ENCODE measurements around the gene MCCC2. TPM values are rescaled to one million over a fixed set of nuclear protein-coding genes. Genes with fewer than 3 reads are reported as not detected.
"Not testable (repeated sequence)": the region's sequence is repeated elsewhere in the genome, so short reads cannot be mapped to it uniquely, and the experiment has no call there.

The MCCC2 gene
- total and polyA plus RNA-seq, 8 donors, result 35.9 to 48.1 (median 43.2) TPM

DNA sequence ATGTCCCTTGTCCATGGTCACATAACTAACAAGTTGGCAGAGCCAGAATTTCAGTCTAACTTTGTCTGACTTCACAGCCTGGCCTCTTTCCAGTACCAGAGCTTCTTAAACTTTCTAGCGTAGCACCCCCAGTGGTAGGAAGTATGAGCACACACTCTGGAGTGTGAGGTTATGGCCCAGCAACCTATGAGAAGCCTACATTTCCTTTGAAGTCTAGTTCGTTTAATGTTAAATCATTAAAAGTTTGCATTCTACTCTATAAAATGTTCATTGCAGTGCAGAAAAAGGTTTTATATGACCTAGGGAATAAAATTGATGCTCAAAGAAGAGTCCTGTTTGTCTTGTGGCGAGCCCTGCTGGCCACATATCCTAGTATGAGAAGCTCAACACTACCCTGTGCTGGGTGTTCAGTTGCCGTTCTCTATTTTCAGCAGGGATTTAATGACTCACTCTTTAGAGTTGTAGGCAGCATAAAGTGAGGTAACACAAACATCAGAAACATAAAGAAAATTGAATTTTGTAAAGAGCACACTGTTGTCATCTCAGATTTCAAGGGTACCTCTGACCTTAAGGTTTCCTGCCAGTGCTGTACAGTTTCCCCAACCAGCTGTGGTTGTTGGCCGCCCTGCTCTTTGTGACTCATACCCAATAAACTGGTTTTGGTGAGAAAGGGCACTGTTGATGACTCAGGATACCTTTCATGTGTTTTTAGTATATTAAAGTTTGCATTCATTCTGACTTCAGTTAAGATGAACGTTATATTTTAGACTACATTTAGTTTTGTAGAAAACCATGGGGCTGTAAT lies 14.3 kb downstream of the MCCC2 start:
- Histone ChIP-seq H3K4me1 (no peaks in the 10 kb centered on the region), H3K4me3 (no peak overlapping the region), H3K27me3 (no peaks in the 10 kb centered on the region), H3K36me3 (peaks cover 0 to 69% of the 10 kb centered on the region in 2 donors), H3K9me3 (no peaks in the 10 kb centered on the region), H3K27ac (no peak overlapping the region)
- ATAC-seq, result peak; percentile 85
- intact Hi-C loops (cut with DNase I), result no loop called here
- TF ChIP-seq, protein P1, sequence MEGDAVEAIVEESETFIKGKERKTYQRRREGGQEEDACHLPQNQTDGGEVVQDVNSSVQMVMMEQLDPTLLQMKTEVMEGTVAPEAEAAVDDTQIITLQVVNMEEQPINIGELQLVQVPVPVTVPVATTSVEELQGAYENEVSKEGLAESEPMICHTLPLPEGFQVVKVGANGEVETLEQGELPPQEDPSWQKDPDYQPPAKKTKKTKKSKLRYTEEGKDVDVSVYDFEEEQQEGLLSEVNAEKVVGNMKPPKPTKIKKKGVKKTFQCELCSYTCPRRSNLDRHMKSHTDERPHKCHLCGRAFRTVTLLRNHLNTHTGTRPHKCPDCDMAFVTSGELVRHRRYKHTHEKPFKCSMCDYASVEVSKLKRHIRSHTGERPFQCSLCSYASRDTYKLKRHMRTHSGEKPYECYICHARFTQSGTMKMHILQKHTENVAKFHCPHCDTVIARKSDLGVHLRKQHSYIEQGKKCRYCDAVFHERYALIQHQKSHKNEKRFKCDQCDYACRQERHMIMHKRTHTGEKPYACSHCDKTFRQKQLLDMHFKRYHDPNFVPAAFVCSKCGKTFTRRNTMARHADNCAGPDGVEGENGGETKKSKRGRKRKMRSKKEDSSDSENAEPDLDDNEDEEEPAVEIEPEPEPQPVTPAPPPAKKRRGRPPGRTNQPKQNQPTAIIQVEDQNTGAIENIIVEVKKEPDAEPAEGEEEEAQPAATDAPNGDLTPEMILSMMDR (IDR thresholded peaks at IDR 0.05), result peak; percentile 34 to 57
- peak in 2 of 4 donors; percentile 4 to 41 for DNase-seq

DNA sequence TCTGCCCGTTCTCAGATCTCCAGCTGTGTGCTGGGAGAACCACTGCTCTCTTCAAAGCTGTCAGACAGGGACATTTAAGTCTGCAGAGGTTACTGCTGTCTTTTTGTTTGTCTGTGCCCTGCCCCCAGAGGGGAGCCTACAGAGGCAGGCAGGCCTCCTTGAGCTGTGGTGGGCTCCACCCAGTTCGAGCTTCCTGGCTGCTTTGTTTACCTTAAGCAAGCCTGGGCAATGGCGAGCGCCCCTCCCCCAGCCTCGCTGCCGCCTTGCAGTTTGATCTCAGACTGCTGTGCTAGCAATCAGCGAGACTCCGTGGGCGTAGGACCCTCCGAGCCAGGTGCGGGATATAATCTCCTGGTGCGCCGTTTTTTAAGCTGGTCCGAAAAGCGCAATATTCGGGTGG lies 22.8 kb downstream of the MCCC2 start:
- H3K27ac ChIP-seq; H3K4me3 ChIP-seq; H3K4me1 ChIP-seq; ATAC-seq; intact Hi-C loops (cut with DNase I); H3K9me3 ChIP-seq; DNase-seq; H3K27me3 ChIP-seq: not testable (repeated sequence)
- peaks cover 3 to 33% of the 10 kb centered on the region in 2 donors for H3K36me3 ChIP-seq

DNA sequence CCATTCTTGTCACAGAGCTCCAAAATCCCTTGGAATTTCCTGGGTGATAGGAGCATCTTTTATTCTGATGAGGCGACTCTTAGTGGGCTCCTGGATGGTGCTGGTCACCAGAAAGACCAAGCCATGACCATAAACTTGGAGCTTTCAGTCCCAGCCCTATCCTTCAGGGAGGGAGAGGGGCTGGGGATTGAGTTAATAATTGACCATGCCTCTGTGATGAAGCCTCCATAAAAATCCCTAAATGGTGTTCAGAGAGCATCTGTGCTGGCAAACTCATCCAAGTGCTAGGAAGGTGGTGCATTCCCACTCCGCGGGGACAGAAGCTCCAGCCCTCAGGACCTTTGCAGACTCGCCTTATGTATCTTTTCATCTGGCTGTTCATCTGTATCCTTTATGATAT lies 28.7 kb downstream of the MCCC2 start:
- H3K36me3 ChIP-seq, result peaks cover 3 to 45% of the 10 kb centered on the region in 2 donors
- no peaks in the 10 kb centered on the region for H3K9me3 ChIP-seq
- no peak for ATAC-seq
- TF ChIP-seq, protein P1 (IDR thresholded peaks at IDR 0.05), result no peak
- no peaks in the 10 kb centered on the region for H3K4me1 ChIP-seq
- DNase-seq, result no peak
- intact Hi-C loops (cut with DNase I), result no loop called here
- H3K27ac ChIP-seq, result no peak overlapping the region
- no peaks in the 10 kb centered on the region for H3K27me3 ChIP-seq
- no peak overlapping the region for H3K4me3 ChIP-seq

DNA sequence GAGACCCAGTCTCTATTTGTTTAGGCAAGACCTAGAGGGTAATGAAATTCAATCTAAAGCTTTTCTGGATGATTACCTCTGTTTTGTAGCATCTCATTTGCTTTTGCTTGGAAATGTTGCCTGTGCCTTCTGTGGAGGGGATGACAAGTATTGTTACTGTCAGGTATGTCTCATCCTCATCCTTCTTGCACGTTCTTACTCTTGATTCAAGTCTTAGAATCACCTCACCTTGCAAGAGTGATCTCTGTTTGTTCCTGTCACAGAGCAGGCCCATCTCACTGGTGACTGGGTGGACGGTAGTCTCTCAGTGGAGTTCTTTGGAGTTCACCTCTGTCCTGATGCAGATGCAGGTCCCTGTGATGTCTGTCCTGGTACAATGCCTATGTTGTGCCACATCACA lies 33.5 kb downstream of the MCCC2 start:
- intact Hi-C loops (cut with DNase I), result no loop called here
- ATAC-seq (no peak), DNase-seq (no peak)
- H3K4me3 ChIP-seq, result no peak overlapping the region
- no peak overlapping the region for H3K27ac ChIP-seq
- no peaks in the 10 kb centered on the region for H3K27me3 ChIP-seq
- no peaks in the 10 kb centered on the region for H3K4me1 ChIP-seq
- H3K36me3 ChIP-seq, result peaks cover 0 to 23% of the 10 kb centered on the region in 2 donors
- H3K9me3 ChIP-seq, result no peaks in the 10 kb centered on the region
- TF ChIP-seq, protein P1 (IDR thresholded peaks at IDR 0.05), result no peak

DNA sequence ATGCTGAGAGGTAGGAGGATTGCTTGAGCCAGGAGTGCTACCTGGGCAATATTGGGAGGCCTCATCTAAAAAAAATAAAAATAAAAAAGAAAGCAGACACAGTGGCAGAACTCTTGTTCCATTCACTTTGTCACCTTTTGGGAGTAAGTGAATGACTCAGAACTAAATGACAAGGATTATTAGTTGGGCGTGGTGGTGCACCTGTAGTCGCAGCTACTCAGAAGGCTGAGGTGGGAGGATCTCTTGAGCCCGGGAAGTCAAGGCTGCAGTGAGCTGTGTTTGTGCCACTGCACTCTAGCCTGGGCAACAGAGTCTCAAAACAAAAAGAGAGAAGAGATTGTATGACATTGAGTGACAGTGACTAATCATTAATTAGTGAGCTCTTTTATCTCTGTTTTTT lies 34.1 kb downstream of the MCCC2 start:
- TF ChIP-seq, protein P1 (IDR thresholded peaks at IDR 0.05), result no peak
- peaks cover 0 to 20% of the 10 kb centered on the region in 2 donors for H3K36me3 ChIP-seq
- no peak overlapping the region for H3K27ac ChIP-seq
- H3K27me3 ChIP-seq, result no peaks in the 10 kb centered on the region
- no peak for ATAC-seq
- no peak overlapping the region for H3K4me3 ChIP-seq
- DNase-seq, result no peak
- no peaks in the 10 kb centered on the region for H3K9me3 ChIP-seq
- intact Hi-C loops (cut with DNase I), result no loop called here
- no peaks in the 10 kb centered on the region for H3K4me1 ChIP-seq

All from left lung (tissue), 10 donors.